HG03095 (cell line): ENCODE results near the gene CSHL1.
"Not testable (repeated sequence)": the region's sequence is repeated elsewhere in the genome, so short reads cannot be mapped to it uniquely, and the experiment has no call there.

ENCODE experiments used
- ATAC-seq: cut with Tn5 transposase; IDR thresholded peaks from one replicate; pipeline ENCODE4 v1.9.1; 2021; ENCODE audit warnings: moderate library complexity; ENCODE audit not compliant: unreplicated experiment

Gene CSHL1

DNA sequence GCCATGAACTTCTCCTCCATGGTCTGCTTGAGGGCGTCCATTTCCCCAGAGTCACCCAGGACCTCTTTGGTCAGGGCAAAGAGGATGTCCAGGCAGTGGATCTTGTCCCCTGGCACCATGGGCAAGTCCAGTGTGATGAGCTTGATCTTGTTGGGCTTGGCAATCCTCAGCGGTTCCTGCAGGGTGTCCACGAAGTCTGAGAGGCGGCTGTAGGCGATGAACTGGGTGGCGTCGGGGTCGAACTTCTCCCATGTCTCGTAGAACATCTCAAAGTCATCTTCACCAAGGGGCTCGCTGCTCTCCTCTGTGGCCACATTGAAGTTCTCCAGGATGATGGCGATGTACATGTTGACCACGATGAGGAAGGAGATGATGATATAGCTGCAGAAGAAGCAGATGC, 30.1 kb upstream of the CSHL1 start:
- ATAC-seq: no peak

DNA sequence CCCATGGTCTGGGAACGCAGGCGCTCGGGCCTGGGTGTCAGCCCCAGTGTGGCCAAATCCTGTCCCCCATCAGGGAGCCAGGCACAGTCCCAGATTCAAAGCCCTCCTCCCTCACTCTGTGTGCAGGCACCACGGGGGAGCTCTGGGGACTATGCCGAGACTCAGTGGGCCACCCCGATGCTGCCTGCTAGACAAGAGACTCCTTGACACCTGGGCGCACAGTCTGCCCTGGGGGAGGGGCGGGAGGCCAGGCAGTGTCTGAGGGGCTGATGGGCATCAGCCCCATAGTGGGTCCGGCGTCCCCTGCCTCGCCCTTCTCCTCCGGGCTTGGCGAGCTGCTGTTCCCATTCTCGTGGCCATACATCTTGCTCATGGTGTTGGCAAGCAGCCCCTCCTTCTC, 29.5 kb upstream of the CSHL1 start:
- ATAC-seq: no peak

DNA sequence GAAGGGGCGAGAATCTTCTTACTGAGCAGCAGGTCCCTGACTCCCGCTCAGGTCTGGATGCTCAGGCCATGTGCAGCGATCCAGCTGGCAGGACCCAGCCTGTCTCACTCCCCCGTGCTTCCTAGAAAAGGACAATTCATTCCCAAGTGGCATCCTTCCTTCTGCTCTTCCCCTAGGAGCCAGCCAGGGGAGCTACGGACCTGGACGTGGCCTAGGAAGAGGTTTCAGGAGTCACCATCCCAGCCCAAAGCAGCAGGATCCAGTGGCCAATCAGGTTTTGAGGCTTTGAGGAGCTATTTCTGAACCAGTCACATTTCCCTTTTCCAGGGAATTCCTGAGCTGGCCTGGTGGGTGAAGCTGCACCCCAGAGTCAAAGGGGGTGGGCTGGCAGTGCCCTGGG, 28.8 kb upstream of the CSHL1 start:
- no peak for ATAC-seq

DNA sequence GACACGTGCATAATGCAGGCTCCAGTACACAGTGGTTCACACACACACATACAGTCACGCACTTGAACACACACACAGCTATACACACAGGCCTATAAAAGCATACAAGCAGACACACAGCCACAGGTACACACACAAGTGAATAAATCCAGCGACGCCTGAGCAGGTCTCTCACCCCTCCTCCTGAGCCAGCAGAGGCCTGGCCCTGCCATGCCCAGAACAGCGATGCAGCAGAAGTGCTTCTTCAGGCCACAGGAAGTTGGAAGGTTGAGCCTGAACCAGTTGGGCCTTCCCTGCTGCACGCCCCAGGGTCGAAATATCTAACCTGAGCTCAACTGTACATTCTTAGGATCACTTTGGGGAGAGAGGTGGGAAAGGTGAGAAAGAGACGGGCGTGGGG, 28.3 kb upstream of the CSHL1 start:
- ATAC-seq: no peak

DNA sequence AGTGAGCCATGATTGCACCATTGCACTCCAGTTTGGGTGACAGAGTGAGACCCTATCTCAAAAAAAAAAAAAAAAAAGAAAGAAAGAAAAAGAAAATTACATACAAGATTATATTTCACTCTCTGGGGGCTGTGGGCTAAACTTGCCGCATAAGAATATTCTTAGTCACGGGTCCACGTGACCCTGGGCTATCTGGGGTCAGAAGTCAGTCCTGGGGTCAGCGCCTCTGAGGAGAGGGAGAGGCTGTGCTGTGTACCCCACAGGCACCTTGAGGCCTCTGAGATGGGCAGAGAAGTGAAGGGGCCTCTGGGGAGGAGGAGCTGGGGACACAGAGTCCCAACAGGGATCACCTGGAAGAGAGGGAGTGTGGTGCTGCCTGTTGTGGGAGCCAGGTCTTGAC, 26.9 kb upstream of the CSHL1 start:
- no peak for ATAC-seq

DNA sequence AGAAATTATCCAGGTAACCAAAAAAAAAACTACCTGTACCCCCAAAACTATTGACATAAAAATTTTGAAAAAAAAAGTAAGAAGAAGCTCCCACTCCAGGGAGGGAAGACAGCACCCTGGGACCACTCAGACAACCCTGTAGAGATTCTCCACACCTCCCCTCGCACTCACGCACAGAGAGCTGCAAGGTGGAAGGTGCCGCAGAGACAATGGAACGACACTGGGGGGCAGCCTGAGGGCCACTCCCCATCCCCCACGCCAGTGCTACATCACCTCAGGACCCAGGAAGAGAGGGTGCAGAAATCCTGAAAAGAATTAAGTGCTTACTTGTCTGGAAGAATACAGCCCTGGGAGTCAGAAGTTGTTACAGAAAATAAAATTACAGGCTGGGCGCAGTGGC, 26.3 kb upstream of the CSHL1 start:
- no peak for ATAC-seq

DNA sequence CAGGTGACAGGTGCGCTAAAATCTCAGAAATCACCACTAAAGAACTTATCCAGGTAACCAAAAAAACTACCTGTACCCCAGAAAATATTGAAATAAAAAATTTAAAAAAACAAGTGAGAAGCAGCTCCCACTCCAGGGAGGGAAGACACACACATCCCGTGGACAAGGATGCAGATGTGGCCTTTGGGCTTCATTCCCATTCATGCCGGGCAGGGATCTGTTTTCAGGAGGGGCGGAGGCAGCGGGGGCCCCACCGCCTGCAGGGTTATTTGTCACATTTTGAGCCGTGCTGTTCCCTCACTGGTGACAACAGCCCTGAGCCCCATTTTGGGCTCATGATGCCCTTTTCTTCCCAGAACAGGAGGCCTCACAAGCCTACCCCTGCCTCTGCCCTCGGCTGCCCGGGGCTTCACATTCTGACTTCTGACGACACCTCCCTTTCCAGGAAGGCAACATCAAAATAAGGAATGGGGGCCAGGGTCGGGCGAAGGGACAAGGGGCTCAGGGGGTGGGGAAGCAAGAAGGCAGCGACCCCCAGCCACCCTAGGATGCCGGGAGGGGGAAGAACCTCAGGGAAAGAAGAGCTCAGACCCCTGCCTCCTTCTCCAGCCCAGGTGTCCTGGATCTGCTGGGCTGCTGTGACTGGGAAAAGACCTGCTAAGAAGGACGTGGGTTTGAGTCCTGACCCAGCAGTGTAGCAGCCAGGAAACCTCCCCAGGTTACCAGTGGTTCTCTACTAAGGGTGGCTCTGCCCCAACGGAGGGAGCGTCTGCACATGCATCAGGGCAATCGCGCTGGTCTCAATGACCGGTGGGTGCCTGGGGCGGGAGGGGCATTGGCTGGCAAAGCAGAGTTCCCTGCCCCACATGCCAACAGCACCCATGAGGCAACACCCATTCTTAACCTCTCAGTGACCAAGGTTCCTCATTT, 23.4 kb upstream of the CSHL1 start:
- no peak for ATAC-seq

DNA sequence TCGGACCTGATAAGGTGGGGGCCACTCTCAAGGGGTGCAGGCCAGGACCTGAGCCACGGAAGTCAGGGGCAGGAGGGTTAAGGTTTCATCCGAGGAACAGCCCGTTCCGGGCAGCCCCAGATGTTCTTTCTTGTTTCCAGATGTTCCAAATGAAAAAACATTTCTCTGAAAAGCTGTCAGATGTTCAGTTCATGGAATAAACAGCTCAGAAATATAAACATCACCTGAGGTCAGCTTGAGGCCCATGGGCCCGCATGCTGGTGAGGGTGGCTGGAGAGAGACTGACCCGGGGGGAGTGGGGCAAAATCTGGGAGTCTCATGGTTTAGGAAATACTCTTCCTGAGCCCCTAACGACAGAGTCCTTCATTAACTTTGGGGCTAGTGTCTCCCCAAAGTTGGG, 22.5 kb upstream of the CSHL1 start:
- no peak for ATAC-seq

DNA sequence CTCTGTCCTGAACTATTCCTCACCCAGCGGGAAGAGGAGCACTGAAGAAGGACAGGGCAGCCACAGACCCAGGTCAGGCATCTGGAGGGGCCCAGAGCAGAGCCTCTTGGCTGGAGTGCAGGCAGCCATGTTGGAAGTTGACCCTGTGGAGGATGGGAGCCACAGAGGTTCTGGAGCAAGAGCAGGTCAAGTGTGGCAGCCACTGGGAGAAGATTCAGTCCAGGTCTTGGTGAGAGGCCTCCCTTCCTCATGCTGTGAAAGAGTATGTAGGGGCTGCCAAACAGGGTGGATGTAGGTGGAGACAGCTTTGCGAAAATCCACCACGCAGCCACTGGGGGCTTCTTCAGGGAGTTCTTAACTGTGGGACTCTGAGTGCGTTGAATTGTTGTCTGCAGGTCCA, 21.7 kb upstream of the CSHL1 start:
- peak; percentile 7 for ATAC-seq

DNA sequence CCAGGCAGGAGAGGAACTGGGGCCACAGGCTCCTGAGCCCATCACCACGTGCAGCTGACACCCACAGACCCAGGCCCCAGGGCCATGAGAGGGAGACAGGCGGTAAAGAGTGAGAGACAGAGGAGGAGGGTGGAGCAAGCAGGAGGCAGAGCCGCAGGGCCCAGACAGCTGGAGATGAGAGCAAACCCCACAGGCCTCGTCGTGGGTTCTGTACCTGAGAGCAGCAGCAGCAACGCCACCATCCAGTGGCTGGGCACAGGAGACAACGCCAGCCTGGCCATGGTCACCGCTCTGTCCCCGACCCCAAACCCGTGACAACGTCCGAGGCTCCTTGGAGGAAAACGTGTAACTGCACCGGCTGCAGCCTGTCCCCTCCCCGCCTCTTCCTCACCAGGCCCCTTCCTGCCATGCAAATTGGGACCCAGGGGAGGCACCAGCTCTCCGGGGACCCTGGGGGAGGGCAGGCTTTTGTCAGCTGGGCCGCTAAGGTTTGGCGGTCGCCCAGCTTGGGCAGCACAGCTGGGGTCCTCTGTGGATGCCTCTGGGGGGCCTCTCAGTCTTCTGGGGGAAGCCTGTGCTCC, 21.0 kb upstream of the CSHL1 start, which contains the start of gene CD79B:
Gene CD79B, minus strand, starts transcription at position 351 of the 581 bp plus-strand sequence. Its CDS starts 70 bp downstream, at position 281.
- peak; percentile 83 for ATAC-seq

DNA sequence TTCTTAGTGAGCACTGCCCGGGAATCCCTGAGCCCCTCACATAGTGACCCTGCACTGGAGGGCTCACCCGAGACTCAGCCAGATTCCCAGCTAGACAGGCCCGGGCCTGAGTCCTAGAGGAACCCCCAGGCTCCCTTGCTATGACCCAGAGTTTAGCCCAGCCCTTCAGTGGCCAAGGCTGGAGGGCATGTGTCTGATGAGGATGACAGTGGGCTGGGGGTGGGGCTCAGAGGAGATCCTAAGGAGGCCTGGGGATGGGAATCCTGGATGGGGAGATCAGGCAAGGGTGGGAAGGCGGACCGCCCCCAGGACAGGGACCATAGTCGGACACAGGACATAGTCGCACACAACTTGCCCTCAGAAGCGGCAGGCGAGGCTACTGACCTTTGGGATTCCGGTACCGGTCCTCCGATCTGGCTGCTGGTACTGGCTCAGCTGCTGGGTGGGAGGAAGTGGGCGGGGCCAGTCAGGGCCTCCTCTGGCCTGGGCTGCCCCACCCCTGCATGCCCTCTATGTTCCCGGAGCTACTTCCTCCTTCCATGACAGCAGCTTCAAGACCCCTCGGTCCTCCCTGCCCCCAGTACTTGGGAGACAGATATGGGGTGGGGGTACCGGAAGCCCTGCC, 20.0 kb upstream of the CSHL1 start:
- no peak for ATAC-seq

DNA sequence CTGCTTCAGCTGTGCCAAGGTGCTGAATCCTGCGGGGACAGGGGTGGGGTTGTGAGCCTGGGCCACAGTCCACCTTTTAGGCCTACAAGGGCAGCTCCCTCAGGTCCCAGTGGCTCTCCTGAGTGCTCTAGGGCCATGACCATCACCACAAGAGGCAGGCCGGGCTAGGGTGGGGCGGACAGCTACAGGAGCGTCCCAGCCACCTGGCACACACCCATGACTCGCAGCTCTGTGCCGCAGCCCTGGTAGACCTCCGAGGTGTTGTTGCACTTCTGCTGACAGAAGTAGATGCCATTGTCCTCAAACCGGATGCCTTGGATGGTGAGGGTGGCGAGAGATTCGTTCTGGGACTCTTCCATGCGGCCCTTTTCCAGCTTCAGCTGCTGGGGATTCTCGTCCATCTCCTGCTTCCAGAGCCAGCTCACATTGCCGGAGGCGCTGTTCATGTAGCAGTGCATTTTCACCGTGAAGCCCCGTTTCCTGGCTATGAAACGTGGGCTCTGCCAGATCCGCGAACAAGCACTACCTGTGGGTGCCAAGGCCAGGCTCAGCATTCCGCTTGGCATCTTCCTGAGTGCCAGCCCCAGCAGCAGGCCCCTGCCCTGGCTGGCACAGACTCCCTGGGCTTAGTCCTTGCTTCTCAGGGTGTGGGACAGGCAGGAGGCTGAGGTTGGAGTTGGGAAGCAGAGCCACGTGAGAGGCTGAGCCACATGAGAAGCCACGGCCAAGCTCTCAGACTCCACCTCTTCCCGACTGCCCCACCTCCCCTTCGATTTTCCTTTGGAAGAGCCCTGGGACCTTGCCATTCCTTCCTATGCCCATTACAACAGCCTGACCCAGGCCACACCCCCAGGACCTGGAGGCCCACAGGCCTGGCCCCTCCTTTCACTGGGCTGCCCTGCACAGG, 19.1 kb upstream of the CSHL1 start:
- ATAC-seq: no peak

DNA sequence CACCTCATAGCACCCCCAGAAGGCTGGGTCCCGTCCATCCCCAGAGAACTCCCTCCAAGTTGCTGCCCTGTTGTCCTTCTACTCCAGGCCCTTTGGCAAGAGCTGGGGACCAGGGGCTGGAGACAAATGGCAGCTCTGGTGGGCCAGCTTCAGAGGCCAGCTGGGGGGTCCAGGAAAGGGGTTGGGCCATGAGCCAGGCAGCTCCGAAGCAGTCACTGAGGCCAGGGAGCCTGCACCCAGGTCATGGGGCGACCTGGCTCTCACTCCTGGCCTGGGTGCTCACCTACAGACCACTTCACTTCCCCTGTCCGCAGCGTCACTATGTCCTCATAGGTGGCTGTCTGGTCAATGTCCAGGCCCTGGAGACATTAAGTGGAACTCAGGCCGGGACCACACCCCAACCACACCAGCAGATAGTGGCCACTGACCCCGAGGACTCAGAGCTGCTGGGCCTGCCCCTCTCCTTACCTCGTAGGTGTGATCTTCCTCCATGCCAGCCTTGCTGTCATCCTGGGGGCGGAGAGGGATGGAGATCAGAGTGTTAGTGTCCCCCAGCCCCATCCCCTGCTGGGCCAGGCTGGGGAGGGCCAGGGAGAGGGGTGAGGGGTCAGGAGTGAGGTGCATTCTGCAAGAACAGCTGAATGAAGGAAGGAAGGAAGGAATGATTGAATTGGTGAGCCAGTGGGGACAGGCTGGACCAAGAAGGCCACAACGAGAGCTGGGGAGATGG, 18.1 kb upstream of the CSHL1 start:
- no peak for ATAC-seq

DNA sequence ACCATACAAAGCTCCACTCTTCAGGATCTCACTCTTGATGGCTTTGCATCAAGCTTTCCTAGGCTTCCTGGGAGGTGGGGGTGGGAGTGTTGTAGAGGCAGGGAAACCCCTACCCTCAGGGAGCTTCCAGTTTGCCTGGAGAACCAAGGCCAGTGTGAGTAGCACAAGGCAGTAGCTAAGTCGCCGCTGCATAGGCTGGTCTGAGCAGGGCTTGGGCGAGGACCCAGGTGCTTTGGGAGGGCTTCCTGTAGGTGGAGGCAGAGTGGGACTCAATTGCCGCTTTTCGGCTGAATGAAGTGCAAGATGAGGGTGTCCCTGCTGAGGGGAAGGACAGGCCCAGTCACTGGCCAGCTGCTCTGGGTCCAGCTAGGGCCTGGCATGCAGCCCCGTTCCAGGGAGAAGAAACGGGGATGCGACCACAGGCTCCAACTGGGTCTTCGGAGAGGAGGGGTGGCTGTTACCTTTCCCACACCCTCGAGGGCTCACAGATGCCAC, 17.2 kb upstream of the CSHL1 start:
- no peak for ATAC-seq

DNA sequence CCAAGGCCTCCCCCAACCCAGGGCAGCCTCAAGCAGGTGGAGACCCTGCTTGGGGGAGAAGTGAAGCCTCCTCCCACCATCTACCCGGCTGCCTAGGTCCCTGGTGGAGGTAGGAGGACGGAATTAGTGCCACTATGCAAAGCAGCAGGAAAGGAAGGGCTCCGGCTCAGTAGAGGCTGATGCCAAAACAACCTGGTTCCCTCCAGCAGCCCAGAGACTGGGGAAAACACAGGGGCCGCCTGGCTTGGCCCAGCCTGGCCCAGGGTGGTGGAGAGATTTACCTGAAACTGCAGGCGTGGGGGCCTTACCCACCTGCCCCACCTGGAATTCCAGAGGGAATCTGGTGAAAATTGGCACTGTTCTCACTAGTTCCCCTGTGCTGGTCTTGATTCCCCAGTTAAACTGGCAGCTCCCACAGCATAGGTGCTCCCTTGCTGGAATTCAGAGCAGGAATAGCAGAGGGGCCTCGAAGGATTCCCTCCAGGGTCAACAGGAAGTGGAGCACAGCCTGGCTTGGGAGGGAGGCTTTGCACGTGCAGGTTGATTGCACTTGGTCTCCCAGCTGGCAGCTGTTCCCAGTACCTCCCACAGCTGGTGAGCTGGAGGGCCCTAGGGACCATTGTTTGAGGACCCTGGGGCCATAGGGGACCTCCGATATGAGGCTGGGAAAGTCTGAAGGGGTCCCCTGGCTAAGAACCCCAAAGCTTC, 16.6 kb upstream of the CSHL1 start:
- ATAC-seq: no peak

DNA sequence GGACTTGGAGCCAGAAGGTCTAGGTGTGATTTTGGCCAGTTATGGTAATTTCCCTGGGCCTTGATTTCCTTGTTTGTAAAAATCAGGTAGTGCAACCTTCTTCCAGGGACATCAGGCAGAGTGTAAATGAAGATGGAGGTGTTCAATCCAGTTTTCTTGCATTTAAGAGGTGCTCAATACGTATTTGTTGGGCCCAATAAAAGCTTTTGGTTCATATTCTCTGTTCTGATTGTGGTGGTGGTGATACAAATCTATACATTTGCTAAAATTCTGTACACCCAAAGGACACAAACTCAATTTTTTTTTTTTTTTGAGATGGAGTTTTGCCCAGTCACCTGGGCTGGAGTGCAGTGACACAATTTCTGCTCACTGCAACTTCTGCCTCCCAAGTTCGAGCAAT, 15.1 kb upstream of the CSHL1 start:
- no peak for ATAC-seq

DNA sequence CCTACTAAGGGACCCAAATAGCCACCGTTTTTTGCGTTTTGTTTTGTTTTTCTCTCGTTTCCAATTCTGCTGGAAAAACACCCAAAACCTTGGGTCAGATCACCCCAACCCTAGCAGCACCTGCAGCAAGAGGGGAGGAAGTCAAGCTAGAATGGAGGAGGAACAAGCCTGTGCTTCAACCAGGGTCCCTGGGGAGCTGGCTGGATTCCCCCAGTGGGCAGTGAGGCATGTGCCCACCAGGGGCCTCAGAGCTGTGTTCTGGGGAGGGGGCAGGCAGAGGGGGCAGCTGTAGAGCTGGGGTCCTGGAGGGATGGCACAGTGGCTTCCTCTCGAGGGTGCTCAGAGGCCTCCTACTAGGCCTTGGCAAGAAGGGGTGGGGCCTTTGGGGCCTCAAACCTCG, 14.6 kb upstream of the CSHL1 start:
- ATAC-seq: no peak

DNA sequence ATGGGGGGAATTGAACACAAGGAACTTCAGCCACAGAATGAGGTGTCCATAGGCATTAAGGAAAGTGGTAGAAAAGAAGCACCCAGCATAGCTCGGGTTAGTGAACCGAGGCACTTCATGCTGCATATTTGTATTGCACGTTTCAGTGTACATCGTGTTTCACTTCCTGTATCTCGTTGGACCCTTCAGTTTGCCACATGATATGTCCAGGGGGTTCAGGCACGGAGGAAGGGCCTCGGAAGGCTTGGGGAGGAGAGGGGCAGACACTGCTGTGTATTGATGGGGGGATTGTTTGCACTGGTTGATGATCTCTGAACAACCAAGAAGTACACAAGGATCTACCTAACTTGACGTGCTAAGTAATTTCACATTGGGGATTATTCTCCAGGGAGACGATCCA, 11.3 kb upstream of the CSHL1 start:
- ATAC-seq: not testable (repeated sequence)

DNA sequence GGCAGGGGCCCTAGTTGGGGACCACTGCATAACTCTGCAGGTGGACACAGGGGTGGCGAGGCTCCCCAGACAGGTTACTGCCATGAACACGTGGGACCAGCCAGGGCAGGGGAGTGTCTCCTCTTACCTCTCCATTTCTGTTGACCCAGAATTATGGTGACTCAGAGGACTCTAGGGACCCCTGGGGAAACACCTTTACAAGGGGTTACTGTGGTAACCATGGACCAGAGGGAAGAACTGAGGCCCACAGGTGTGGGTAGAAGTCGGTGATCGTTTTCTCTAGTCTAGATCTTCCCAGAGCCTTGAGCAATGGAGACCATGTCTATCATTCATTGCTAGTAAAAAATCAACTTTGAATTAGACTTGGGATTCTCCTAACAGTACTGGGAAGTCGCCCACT, 9.7 kb upstream of the CSHL1 start:
- ATAC-seq: not testable (repeated sequence)
